Measurements from ENCODE around the gene ZNF324. TPM values are rescaled to one million over a fixed set of nuclear protein-coding genes. Genes with fewer than 3 reads are reported as not detected.

ZNF324 gene
- total and polyA plus RNA-seq, 2 of the 13 experiments (the other 11 are each of a cell fraction or from before 2014, with no cell fraction given): 1.1 to 4.7 TPM

DNA sequence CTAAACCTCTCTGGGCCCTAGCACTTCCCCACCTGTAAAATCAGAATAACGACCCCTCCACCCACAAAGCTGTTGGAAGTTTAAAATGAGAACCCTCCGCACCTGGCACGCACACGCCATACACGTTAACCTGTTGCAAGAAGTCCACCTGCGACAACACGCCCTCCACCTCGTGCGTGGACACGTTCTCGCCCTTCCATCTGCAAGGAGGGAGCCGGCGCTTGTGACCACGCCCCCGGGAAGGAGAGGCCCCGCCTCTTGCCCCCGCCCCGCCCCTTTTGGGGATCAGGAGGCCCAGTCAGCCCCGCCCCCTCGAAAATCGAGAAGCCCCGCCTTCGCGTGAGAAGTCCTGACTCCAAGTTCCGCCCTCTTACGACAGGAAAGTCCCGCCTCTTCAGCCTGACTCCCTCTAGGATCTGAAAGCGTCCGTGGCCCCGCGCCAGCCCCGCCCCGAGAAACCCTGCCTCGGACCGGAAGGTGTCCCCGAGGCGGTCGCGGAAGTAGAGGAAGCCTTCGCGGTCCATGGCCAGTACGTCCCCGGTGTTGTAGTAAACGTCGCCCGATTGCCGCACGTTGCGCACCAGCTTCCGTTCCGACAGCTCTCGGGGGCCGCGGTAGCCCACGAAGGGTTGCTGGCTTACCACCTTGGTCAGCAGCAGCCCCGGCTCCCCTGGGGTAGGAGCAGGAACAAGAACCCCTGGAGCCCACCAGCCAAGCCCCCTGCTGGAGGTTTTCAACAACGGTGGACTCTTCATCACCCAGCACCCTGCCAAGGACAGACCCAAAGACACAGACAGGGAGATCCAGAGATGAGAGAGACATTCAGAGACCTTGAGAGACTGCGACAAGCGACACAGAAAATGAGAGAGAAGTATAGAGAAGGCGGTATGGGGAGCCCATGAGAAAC lies 32.4 kb downstream of the ZNF324 start (continued):
- TF ChIP-seq, protein P1, sequence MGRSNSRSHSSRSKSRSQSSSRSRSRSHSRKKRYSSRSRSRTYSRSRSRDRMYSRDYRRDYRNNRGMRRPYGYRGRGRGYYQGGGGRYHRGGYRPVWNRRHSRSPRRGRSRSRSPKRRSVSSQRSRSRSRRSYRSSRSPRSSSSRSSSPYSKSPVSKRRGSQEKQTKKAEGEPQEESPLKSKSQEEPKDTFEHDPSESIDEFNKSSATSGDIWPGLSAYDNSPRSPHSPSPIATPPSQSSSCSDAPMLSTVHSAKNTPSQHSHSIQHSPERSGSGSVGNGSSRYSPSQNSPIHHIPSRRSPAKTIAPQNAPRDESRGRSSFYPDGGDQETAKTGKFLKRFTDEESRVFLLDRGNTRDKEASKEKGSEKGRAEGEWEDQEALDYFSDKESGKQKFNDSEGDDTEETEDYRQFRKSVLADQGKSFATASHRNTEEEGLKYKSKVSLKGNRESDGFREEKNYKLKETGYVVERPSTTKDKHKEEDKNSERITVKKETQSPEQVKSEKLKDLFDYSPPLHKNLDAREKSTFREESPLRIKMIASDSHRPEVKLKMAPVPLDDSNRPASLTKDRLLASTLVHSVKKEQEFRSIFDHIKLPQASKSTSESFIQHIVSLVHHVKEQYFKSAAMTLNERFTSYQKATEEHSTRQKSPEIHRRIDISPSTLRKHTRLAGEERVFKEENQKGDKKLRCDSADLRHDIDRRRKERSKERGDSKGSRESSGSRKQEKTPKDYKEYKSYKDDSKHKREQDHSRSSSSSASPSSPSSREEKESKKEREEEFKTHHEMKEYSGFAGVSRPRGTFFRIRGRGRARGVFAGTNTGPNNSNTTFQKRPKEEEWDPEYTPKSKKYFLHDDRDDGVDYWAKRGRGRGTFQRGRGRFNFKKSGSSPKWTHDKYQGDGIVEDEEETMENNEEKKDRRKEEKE (IDR thresholded peaks at IDR 0.05): no peak
- TF ChIP-seq, protein P2, sequence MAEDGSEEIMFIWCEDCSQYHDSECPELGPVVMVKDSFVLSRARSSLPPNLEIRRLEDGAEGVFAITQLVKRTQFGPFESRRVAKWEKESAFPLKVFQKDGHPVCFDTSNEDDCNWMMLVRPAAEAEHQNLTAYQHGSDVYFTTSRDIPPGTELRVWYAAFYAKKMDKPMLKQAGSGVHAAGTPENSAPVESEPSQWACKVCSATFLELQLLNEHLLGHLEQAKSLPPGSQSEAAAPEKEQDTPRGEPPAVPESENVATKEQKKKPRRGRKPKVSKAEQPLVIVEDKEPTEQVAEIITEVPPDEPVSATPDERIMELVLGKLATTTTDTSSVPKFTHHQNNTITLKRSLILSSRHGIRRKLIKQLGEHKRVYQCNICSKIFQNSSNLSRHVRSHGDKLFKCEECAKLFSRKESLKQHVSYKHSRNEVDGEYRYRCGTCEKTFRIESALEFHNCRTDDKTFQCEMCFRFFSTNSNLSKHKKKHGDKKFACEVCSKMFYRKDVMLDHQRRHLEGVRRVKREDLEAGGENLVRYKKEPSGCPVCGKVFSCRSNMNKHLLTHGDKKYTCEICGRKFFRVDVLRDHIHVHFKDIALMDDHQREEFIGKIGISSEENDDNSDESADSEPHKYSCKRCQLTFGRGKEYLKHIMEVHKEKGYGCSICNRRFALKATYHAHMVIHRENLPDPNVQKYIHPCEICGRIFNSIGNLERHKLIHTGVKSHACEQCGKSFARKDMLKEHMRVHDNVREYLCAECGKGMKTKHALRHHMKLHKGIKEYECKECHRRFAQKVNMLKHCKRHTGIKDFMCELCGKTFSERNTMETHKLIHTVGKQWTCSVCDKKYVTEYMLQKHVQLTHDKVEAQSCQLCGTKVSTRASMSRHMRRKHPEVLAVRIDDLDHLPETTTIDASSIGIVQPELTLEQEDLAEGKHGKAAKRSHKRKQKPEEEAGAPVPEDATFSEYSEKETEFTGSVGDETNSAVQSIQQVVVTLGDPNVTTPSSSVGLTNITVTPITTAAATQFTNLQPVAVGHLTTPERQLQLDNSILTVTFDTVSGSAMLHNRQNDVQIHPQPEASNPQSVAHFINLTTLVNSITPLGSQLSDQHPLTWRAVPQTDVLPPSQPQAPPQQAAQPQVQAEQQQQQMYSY (CRISPR knock-in tag; IDR thresholded peaks at IDR 0.05): no peak
- 0 out of 2 replicates have a peak, but pooled peaks have one; percentile 46 for TF ChIP-seq ZNF343 (CRISPR knock-in tag; IDR thresholded peaks at IDR 0.05)
- no peak for TF ChIP-seq RFX1 (IDR thresholded peaks at IDR 0.05)
- peak; percentile 78 for TF ChIP-seq TAF1 (CRISPR knock-in tag; IDR thresholded peaks at IDR 0.05)
- TF ChIP-seq ZNF615 (CRISPR knock-in tag; IDR thresholded peaks at IDR 0.05; ENCODE audit: borderline replicate concordance): no peak
- TF ChIP-seq TSC22D2 (CRISPR knock-in tag; IDR thresholded peaks at IDR 0.05; ENCODE audit: borderline replicate concordance): no peak
- no peak for TF ChIP-seq MZF1 (CRISPR knock-in tag; IDR thresholded peaks at IDR 0.05; ENCODE audit: borderline replicate concordance)
- peak; percentile 83; the same call in 1 of the 2 replicates for TF ChIP-seq ZC3H13 (CRISPR knock-in tag; IDR thresholded peaks at IDR 0.05)
- no peak for TF ChIP-seq XBP1 (CRISPR knock-in tag; IDR thresholded peaks at IDR 0.05)
- TF ChIP-seq HNRNPUL1 (IDR thresholded peaks at IDR 0.05; ENCODE audit: low read depth, low read length): no peak
- peak; percentile 85 for TF ChIP-seq HCFC1 (IDR thresholded peaks at IDR 0.05; ENCODE audit: low read depth, low read length)
- TF ChIP-seq RNF2 (conservative IDR thresholded peaks at IDR 0.05; ENCODE audit: low read depth): peak; percentile 40; the same call in 1 of the 2 replicates
- TF ChIP-seq ZNF138 (CRISPR knock-in tag; IDR thresholded peaks at IDR 0.05; ENCODE audit: low read depth): no peak
- TF ChIP-seq ZNF557 (CRISPR knock-in tag; IDR thresholded peaks at IDR 0.05): no peak
- no peak; the same call in 1 of the 2 replicates for TF ChIP-seq ZNF761 (CRISPR knock-in tag; conservative IDR thresholded peaks at IDR 0.05)
- TF ChIP-seq CHD4 (IDR thresholded peaks at IDR 0.05; ENCODE audit: borderline replicate concordance, low read length): no peak
- no peak for TF ChIP-seq THYN1 (CRISPR knock-in tag; IDR thresholded peaks at IDR 0.05; ENCODE audit: borderline replicate concordance, low read depth)
- TF ChIP-seq, protein P3, sequence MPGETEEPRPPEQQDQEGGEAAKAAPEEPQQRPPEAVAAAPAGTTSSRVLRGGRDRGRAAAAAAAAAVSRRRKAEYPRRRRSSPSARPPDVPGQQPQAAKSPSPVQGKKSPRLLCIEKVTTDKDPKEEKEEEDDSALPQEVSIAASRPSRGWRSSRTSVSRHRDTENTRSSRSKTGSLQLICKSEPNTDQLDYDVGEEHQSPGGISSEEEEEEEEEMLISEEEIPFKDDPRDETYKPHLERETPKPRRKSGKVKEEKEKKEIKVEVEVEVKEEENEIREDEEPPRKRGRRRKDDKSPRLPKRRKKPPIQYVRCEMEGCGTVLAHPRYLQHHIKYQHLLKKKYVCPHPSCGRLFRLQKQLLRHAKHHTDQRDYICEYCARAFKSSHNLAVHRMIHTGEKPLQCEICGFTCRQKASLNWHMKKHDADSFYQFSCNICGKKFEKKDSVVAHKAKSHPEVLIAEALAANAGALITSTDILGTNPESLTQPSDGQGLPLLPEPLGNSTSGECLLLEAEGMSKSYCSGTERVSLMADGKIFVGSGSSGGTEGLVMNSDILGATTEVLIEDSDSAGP (CRISPR knock-in tag; IDR thresholded peaks at IDR 0.05; ENCODE audit: borderline replicate concordance): peak; percentile 87
- no peak; the same call in 1 of the 2 replicates for TF ChIP-seq HMG20A (CRISPR knock-in tag; IDR thresholded peaks at IDR 0.05; ENCODE audit: borderline replicate concordance)
- TF ChIP-seq ZNF136 (CRISPR knock-in tag; IDR thresholded peaks at IDR 0.05; ENCODE audit: low read depth): no peak; the same call in 1 of the 2 replicates
- no peak for TF ChIP-seq U2AF2 (IDR thresholded peaks at IDR 0.05; ENCODE audit: low read depth, low read length)
